GM06990 (cell line): ENCODE measurements around the gene POFUT1.
"Not testable (repeated sequence)": the region's sequence is repeated elsewhere in the genome, so short reads cannot be mapped to it uniquely, and the experiment has no call there.

ENCODE experiments used
- DNase-seq: peaks from one replicate; pipeline ENCODE4 v3.0.0-alpha.2; 2011; ENCODE audit not compliant: insufficient read length; ENCODE audit errors: extremely low read depth
- H3K27me3 ChIP-seq: replicated peaks from 2 replicates; pipeline ENCODE4 v1.6.0; 2011; ENCODE audit warnings: low read length; ENCODE audit not compliant: control insufficient read depth, insufficient read depth
- H3K36me3 ChIP-seq: 2 replicates; pipeline ENCODE4 v1.5.1; 2011; ENCODE audit warnings: low read length; ENCODE audit not compliant: control insufficient read depth, insufficient read depth
- H3K4me3 ChIP-seq: replicated peaks from 2 replicates; pipeline ENCODE4 v1.5.1; 2011; ENCODE audit warnings: low read depth, mild to moderate bottlenecking, control low read depth, low read length
- TF ChIP-seq, protein P1 (sequence below): IDR thresholded peaks from 2 replicates; pipeline ENCODE4 v1.5.1; 2011; ENCODE audit warnings: low read length, control low read depth, mild to moderate bottlenecking, inconsistent platforms; ENCODE audit not compliant: insufficient read depth, poor library complexity, severe bottlenecking

Gene POFUT1

DNA sequence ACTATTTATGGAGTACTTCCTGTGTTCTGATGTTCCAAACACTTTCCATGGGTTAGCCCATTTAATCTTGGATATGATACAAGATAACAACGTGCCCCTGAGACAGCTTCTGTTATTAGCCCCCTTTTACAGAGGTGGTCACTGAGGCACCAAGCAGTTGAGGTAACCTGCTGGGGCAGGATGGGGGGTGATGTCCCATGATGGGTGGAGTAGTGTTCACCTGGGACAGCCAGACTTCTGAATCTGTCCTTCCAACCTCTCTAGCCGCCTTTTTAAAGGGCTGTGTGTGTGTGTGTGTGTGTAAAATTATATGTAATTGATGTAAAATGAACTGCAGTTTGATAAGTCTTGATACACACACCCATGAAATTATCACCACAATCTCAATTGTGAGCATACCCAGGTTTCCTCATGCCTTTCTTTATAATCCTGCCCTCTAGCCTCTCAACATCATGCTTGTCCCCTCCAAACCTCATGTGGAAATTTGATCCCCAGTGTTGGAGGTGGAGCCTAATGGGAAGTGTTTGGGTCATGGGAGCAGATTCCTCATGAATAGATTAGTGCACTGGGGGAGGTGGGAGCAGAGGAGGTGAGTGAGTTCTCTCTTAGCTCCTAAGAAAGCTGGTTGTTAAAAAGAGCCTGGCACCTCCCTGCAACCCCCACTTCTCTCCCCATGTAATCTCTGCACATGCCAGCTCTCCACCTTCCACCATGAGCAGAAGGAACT is 39.3 kb upstream of the POFUT1 start:
- H3K4me3 ChIP-seq: no peak overlapping the region
- TF ChIP-seq, protein P1, sequence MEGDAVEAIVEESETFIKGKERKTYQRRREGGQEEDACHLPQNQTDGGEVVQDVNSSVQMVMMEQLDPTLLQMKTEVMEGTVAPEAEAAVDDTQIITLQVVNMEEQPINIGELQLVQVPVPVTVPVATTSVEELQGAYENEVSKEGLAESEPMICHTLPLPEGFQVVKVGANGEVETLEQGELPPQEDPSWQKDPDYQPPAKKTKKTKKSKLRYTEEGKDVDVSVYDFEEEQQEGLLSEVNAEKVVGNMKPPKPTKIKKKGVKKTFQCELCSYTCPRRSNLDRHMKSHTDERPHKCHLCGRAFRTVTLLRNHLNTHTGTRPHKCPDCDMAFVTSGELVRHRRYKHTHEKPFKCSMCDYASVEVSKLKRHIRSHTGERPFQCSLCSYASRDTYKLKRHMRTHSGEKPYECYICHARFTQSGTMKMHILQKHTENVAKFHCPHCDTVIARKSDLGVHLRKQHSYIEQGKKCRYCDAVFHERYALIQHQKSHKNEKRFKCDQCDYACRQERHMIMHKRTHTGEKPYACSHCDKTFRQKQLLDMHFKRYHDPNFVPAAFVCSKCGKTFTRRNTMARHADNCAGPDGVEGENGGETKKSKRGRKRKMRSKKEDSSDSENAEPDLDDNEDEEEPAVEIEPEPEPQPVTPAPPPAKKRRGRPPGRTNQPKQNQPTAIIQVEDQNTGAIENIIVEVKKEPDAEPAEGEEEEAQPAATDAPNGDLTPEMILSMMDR: no peak
- no peak for DNase-seq
- H3K27me3 ChIP-seq: no peaks in the 10 kb centered on the region
- peaks cover 20% of the 10 kb centered on the region for H3K36me3 ChIP-seq

GRCh38 chr20:32177696-32178095 is 30.0 kb upstream of the POFUT1 start:
- not testable (repeated sequence) for DNase-seq, H3K36me3 ChIP-seq, H3K27me3 ChIP-seq, H3K4me3 ChIP-seq

DNA sequence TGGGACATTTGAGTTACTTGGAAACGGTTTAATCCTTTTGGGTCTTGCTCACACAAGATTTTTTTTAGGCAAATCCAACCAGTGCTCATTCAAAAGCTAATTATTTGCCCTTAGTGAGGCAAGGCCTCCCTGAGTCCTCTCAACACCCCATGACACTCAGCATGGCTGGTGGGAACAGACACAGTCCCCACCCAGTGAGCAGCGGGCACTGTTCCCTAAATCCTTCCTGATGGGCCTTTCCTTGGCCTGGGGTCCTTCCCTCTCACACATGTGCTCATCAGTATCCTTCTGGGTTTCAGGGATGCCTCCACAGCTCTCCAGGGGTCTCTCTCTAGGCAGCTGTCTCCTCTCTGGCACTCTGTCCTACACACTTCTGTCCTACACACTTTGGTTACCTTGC is 28.2 kb upstream of the POFUT1 start:
- Histone ChIP-seq H3K4me3 (no peak overlapping the region), H3K27me3 (no peaks in the 10 kb centered on the region), H3K36me3 (no peaks in the 10 kb centered on the region)
- TF ChIP-seq, protein P1: no peak
- no peak for DNase-seq

DNA sequence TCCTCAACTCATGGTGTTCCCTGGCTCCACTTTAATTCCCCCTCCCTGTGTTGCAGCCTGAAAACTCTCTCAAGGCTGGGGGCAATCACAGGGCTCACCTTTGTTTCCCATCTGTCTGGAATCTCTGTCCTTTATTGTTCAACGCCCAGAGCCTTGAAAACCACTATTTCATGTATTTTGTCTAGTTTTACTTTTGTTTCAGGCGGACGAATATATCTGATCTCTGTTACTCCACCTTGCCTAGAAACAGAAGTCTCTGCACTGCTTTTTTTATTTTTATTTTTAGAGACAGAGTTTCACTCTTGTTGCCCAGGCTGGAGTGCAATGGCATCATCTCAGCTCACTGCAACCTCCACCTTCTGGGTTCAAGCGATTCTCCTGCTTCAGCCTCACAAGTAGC is 27.7 kb upstream of the POFUT1 start:
- Histone ChIP-seq H3K36me3 (no peaks in the 10 kb centered on the region), H3K4me3 (no peak overlapping the region), H3K27me3 (no peaks in the 10 kb centered on the region)
- TF ChIP-seq, protein P1: no peak
- DNase-seq: no peak

DNA sequence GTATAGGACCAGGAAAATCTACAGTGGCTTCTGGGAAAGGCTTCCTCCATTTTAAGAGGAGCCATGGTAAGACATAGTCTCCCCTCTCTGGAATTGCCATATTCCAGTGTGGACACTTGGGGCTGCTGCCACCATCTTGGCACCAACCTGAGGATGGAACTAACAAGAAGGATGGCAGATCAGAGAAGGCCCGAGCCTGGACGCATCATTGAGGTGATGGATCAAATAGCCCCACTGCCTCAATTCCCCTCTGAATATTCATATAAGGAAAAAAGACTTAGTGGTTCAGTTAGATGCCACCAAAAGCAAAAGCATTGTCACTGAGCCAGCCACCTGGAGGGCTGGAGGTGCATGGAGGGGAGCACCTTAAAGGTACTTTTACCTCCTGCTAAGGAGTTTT is 26.1 kb upstream of the POFUT1 start:
- Histone ChIP-seq H3K27me3 (no peaks in the 10 kb centered on the region), H3K4me3 (no peak overlapping the region), H3K36me3 (no peaks in the 10 kb centered on the region)
- DNase-seq: no peak
- TF ChIP-seq, protein P1: no peak

- TF ChIP-seq, protein P1: no peak
- no peak for DNase-seq
- H3K27me3 ChIP-seq: no peaks in the 10 kb centered on the region
- no peak overlapping the region for H3K4me3 ChIP-seq
- no peaks in the 10 kb centered on the region for H3K36me3 ChIP-seq
Measured at GRCh38 chr20:32183947-32184635, 23.6 kb upstream of the POFUT1 start.
